H7 (cell line): ENCODE measurements around the gene GPR26. TPM values are rescaled to one million over a fixed set of nuclear protein-coding genes. Genes with fewer than 3 reads are reported as not detected.
A peak's percentile ranks its signal among the peaks of the same experiment; 100 is the strongest.

Experiments used
- DNase-seq: peaks from one replicate; pipeline ENCODE4 v3.0.0; 2012
- H3K27me3 ChIP-seq: 2 replicates; pipeline ENCODE4 v1.6.0; 2011; ENCODE audit warnings: mild to moderate bottlenecking, low read length; ENCODE audit not compliant: control insufficient read depth, insufficient read depth
- H3K36me3 ChIP-seq: replicated peaks from 2 replicates; pipeline ENCODE4 v1.5.1; 2011; ENCODE audit warnings: low read length; ENCODE audit not compliant: control insufficient read depth, insufficient read depth
- H3K4me3 ChIP-seq: 2 replicates; pipeline ENCODE4 v1.5.1; 2011; ENCODE audit warnings: low read depth, mild to moderate bottlenecking, control low read depth, low read length, moderate library complexity; ENCODE audit not compliant: insufficient read depth
- total RNA-seq: library from RNA; depleted of rRNA; stranded (reverse); fragments of >200 nt; shearing (Covaris generic); gene quantifications from 2 replicates; pipeline ENCODE4 v1.2.3, GENCODE V29; 2014

Gene GPR26
- total RNA-seq, 1 experiment from 2014 or later, result 0.03 TPM

- H3K36me3 ChIP-seq, result no peaks in the 10 kb centered on the region
- no peak overlapping the region for H3K4me3 ChIP-seq
- DNase-seq, result no peak
- H3K27me3 ChIP-seq, result no peaks in the 10 kb centered on the region
Observed at GRCh38 chr10:123637326-123637880, 28.8 kb upstream of the GPR26 start.

GRCh38 chr10:123639131-123639530 lies 27.0 kb upstream of the GPR26 start:
- H3K36me3 ChIP-seq, result no peaks in the 10 kb centered on the region
- no peak for DNase-seq
- no peak overlapping the region for H3K4me3 ChIP-seq
- no peaks in the 10 kb centered on the region for H3K27me3 ChIP-seq

GRCh38 chr10:123640016-123640535 lies 26.1 kb upstream of the GPR26 start:
- DNase-seq, result peak; percentile 77
- Histone ChIP-seq H3K27me3 (no peaks in the 10 kb centered on the region), H3K4me3 (no peak overlapping the region), H3K36me3 (no peaks in the 10 kb centered on the region)

GRCh38 chr10:123642293-123642692 lies 23.9 kb upstream of the GPR26 start:
- Histone ChIP-seq H3K27me3 (no peaks in the 10 kb centered on the region), H3K36me3 (no peaks in the 10 kb centered on the region), H3K4me3 (no peak overlapping the region)
- DNase-seq, result peak; percentile 56

GRCh38 chr10:123642697-123643096 lies 23.5 kb upstream of the GPR26 start:
- peak; percentile 47 for DNase-seq
- Histone ChIP-seq H3K36me3 (no peaks in the 10 kb centered on the region), H3K4me3 (no peak overlapping the region), H3K27me3 (no peaks in the 10 kb centered on the region)

GRCh38 chr10:123643315-123643714 lies 22.8 kb upstream of the GPR26 start:
- H3K27me3 ChIP-seq, result no peaks in the 10 kb centered on the region
- H3K4me3 ChIP-seq, result no peak overlapping the region
- peak; percentile 75 for DNase-seq
- H3K36me3 ChIP-seq, result no peaks in the 10 kb centered on the region

GRCh38 chr10:123645016-123645415 lies 21.1 kb upstream of the GPR26 start:
- no peaks in the 10 kb centered on the region for H3K27me3 ChIP-seq
- no peak for DNase-seq
- H3K4me3 ChIP-seq, result no peak overlapping the region
- H3K36me3 ChIP-seq, result no peaks in the 10 kb centered on the region

- Histone ChIP-seq H3K36me3 (no peaks in the 10 kb centered on the region), H3K4me3 (no peak overlapping the region), H3K27me3 (no peaks in the 10 kb centered on the region)
- no peak for DNase-seq
Observed at GRCh38 chr10:123645615-123646014, 20.5 kb upstream of the GPR26 start.

- Histone ChIP-seq H3K27me3 (no peaks in the 10 kb centered on the region), H3K36me3 (no peaks in the 10 kb centered on the region), H3K4me3 (no peak overlapping the region)
- no peak for DNase-seq
Observed at GRCh38 chr10:123648595-123648994, 17.6 kb upstream of the GPR26 start.

GRCh38 chr10:123649676-123650075 lies 16.5 kb upstream of the GPR26 start:
- no peak overlapping the region for H3K4me3 ChIP-seq
- DNase-seq, result no peak
- H3K36me3 ChIP-seq, result no peaks in the 10 kb centered on the region
- no peaks in the 10 kb centered on the region for H3K27me3 ChIP-seq

GRCh38 chr10:123651421-123652047 lies 14.6 kb upstream of the GPR26 start:
- H3K4me3 ChIP-seq, result no peak overlapping the region
- H3K36me3 ChIP-seq, result no peaks in the 10 kb centered on the region
- no peaks in the 10 kb centered on the region for H3K27me3 ChIP-seq
- DNase-seq, result no peak

- no peaks in the 10 kb centered on the region for H3K27me3 ChIP-seq
- peak; percentile 91 for DNase-seq
- no peak overlapping the region for H3K4me3 ChIP-seq
- no peaks in the 10 kb centered on the region for H3K36me3 ChIP-seq
Observed at GRCh38 chr10:123655751-123656150, 10.4 kb upstream of the GPR26 start.

GRCh38 chr10:123663522-123663921 lies 2.6 kb upstream of the GPR26 start:
- peak; percentile 68 for DNase-seq
- Histone ChIP-seq H3K27me3 (peaks cover 44% of the 10 kb centered on the region), H3K4me3 (no peak overlapping the region), H3K36me3 (no peaks in the 10 kb centered on the region)

GRCh38 chr10:123665491-123666286 lies 466 bp upstream of the GPR26 start:
- DNase-seq, result peak; percentile 84
- Histone ChIP-seq H3K36me3 (no peaks in the 10 kb centered on the region), H3K4me3 (peak overlapping the region; percentile 37), H3K27me3 (peaks cover 49% of the 10 kb centered on the region)

- Histone ChIP-seq H3K27me3 (peaks cover 39% of the 10 kb centered on the region), H3K36me3 (no peaks in the 10 kb centered on the region), H3K4me3 (no peak overlapping the region)
- no peak for DNase-seq
Observed at GRCh38 chr10:123669886-123670285, 3.7 kb downstream of the GPR26 start.
